H1 (cell line): Measurements from ENCODE around the gene CD38.

Experiments
- HDAC2 ChIP-seq, 2 experiments: fragments of 300-600 bp in 1 of 2; sonication (generic) in 1 of 2; IDR thresholded peaks; 2 replicates each; pipeline ENCODE4 v1.6.1; 2011 to 2012; ENCODE audit warnings: low read depth in 2 of 2, low read length in 2 of 2, mild to moderate bottlenecking in 2 of 2, moderate library complexity in 2 of 2, borderline replicate concordance in 1 of 2, inconsistent platforms in 1 of 2
- POLR2A ChIP-seq, 2 experiments: IDR thresholded peaks; 1 replicate in 1 of 2; 2 replicates in 1 of 2; pipeline ENCODE4 v1.6.1; 2011; ENCODE audit warnings: low read depth in 2 of 2, low read length in 2 of 2, mild to moderate bottlenecking in 2 of 2; ENCODE audit errors: control extremely low read depth in 1 of 2

- no peak for TF ChIP-seq POLR2A (IDR thresholded peaks at IDR 0.05; ENCODE audit: control extremely low read depth in 1 of 2, low read depth in 2 of 2, low read length in 2 of 2)
- TF ChIP-seq HDAC2 (IDR thresholded peaks at IDR 0.05; ENCODE audit: borderline replicate concordance in 1 of 2, low read depth in 2 of 2, low read length in 2 of 2) = no peak
Observed at GRCh38 chr4:15888515-15888914, 110.4 kb downstream of the CD38 start.
